GM19438 (cell line): ENCODE results near the gene PPFIBP1.
"Not testable (repeated sequence)": the region's sequence is repeated elsewhere in the genome, so short reads cannot be mapped to it uniquely, and the experiment has no call there.

ENCODE experiments used
- ATAC-seq: cut with Tn5 transposase; IDR thresholded peaks from one replicate; pipeline ENCODE4 v1.9.1; 2021; ENCODE audit warnings: low read depth; ENCODE audit not compliant: unreplicated experiment

Gene PPFIBP1

DNA sequence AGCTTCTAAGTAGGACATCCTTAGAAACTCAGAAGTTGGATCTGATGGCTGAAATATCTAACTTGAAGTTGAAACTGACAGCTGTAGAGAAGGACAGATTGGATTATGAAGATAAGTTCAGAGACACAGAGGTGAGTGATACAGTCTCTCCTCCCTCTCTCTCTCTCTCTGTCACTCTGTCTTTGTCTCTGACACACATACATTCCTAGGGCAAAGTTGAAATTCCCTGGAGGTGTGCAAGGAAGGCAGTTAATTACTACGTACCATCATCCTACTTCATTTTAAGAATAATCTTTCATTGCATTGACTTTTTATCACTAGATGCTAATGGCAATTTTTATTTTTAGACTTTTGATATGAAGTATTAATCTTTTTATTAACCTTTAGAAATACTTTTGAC is 126.0 kb downstream of the PPFIBP1 start:
- ATAC-seq = no peak

- no peak for ATAC-seq
These were observed 127.2 kb downstream of the PPFIBP1 start for GRCh38 chr12:27651201-27651600.

- ATAC-seq = no peak
These were observed 128.3 kb downstream of the PPFIBP1 start for GRCh38 chr12:27652174-27652763.

GRCh38 chr12:27653661-27654060 is 129.7 kb downstream of the PPFIBP1 start:
- no peak for ATAC-seq

GRCh38 chr12:27655476-27655875 is 131.5 kb downstream of the PPFIBP1 start:
- ATAC-seq = not testable (repeated sequence)

DNA sequence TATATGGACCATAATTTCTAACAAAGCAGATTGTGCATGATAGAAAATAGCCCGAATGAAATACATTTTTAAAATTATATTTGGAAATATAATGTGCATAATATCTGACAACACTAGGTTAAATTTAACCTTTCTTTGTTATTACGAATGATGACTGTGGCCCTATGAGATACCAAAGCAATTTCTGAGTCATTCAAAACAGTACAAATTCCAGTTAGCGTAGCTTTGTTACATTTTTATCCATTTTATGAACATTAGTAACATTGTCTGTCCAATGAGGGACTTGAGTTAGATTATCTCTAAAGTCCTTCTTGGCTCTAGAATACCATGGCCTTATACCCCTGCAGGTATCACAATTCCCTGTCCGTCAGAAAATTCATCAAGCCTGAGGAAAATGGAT is 133.3 kb downstream of the PPFIBP1 start:
- ATAC-seq = no peak

- ATAC-seq = no peak
These were observed 141.7 kb downstream of the PPFIBP1 start for GRCh38 chr12:27665704-27666103.

- no peak for ATAC-seq
These were observed 142.5 kb downstream of the PPFIBP1 start for GRCh38 chr12:27666510-27666909.

DNA sequence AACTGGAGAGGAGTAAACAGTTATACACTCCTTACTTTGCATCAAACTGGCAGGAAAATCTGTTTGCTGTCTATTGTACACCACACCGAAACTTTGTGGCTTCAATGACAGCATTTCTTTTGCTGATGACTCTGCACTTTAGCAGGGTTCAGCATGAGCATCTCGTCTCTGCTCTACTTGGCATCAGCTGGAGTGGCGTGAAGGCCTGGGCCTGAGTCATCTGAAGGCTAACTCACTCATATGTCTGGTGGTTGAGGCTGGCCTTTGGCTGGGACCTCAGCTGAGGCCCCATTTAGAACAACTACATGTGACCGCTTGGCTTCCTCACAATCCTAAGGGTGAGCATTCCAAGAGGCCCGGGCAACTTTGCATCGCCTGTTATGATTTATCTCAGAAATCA is 143.5 kb downstream of the PPFIBP1 start:
- no peak for ATAC-seq

DNA sequence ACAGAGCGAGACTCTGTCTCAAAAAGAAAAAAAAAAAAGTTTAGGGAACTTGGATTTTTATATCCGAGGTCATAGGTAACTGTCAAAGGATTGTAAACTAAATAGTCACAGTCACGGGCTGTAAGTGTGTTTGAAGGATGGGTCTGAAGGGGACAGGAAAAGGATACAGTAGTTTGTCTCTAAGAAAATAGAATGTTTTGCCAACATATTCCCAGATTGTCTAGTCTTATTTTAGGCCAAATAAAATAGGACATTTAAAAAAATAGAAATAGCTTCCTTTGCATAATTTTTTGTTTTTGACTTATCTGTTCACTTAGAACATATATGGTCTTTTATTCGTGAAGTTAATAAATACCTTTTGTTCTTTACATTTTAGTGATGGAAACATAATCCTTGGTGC is 148.0 kb downstream of the PPFIBP1 start:
- no peak for ATAC-seq

DNA sequence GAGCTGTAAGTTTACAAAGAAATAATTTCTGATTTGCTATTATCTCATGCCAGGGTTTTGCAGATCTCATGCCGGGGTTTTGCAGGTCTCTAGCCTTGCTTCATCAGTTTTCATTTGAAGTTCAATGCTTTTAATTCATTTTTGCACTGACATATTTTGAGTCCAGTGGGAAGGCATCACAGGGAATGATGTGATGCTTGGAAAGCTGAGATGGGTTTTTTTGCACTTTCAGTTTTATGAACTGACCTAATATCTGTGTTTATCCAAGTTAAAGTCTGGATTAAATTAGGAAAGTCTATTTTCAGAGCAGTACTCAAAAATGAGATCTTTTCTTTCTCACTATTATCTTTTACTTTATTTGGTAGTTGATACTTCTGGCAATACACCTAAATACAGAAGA is 148.6 kb downstream of the PPFIBP1 start:
- ATAC-seq = no peak

GRCh38 chr12:27673101-27673718 is 149.2 kb downstream of the PPFIBP1 start:
- ATAC-seq = no peak

DNA sequence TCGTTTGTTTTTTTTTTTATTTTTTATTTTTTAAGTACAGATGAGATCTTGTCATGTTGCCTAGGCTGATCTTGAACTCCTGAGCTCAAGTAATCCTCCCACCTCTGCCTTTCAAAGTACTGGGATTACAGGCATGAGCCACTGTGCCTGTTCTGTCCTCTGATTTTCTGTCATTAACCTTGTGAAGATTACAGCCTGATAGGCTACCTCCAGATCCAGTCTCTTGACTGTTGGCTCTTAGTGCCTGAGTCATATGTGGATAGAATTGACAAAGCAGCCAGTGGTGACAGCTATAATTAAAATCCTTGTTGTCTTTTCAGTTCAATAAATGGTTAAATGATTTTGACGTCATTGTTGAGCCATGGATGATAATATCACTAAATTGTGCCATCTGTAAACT is 151.0 kb downstream of the PPFIBP1 start:
- no peak for ATAC-seq

DNA sequence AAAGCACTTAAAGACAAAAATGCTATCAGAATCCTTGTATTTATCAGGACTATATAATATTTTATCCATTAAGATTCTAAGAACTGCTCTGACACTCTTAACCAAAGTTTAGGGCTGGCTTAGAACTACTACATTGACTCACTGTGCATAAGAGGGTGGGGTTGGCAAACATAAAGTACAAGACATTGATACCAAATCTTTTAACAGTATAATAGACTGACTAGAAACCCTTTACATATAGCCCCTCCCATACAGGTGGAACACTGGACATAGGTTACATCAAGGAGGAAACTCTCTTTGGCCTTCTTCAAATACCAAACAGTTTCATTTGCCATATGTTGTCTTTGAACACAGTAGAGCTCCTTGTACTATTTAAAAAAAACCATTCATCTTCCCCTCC is 156.6 kb downstream of the PPFIBP1 start:
- ATAC-seq = no peak

- no peak for ATAC-seq
These were observed 158.5 kb downstream of the PPFIBP1 start for GRCh38 chr12:27682534-27682933.

DNA sequence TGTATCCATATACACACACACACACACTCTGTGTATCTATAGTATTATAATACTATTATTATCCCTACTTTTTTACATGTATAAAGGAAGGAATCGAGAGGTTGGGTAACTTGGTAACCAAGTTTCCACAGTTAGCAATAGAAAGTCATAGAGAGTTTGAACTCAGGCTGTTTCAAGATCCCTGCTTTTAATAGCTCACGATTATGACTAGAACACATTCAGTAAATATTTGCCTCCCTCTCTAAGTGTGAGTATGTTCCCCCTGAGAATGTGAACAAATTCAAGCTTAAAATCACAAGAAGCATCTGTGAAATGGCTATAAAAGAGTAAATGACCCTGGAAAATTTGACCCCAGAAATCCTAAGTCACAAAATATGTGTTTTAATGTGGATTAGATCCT is 161.3 kb downstream of the PPFIBP1 start:
- ATAC-seq = no peak

GRCh38 chr12:27686147-27686546 is 162.1 kb downstream of the PPFIBP1 start:
- no peak for ATAC-seq

GRCh38 chr12:27688671-27689070 is 164.7 kb downstream of the PPFIBP1 start:
- no peak for ATAC-seq

GRCh38 chr12:27689558-27690180 is 165.7 kb downstream of the PPFIBP1 start:
- no peak for ATAC-seq

DNA sequence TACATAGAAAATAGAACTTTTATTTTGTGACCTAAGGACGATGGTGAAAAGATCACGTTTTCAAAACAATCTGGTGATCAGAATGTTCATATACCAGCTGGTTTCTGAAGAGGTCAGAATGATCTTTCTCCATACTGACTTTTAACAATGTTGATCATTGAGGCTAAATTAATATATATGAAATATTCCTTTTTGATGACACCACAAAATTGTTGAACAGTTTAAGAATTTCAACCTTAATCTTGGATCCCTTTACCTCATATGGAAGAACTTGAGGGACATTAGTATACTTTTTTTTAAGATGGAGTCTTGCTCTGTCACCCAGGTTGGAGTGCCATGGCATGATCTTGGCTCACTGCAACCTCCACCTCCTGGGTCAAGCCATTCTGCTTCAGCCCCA is 169.4 kb downstream of the PPFIBP1 start:
- no peak for ATAC-seq

DNA sequence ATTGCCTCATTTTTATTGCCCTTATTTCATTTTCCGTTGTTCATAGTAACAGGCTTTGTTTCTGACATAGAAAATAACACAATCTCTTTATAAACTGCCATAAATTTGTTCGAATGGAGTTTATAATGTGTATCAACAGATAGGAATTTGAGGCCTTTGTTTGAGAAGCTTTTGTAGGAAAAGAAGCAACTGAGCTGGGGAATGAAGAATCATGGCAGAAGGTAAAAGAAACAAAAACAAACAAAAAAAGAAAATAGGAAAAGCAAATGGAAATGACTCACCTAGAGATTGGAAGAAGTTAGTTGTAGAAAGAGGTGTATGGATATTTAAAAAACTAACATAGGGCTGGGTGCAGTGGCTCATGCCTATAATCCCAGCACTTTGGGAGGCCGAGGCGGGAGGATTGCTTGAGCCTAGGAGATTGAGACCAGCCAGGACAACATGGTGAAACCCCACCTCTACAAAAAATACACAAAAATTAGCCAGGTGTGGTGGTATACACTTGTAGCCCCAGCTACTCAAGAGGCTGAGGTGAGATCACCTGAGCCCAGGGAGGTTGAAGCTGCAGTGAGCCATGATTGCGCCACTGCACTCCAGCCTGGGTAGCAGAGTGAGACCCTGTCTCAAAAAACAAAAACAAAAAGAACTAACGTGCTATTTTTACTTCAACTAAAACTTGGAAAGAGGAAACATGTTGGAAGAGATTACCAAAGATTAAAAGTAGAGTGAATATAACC is 171.7 kb downstream of the PPFIBP1 start:
- ATAC-seq = no peak

GRCh38 chr12:27696293-27696652 is 172.3 kb downstream of the PPFIBP1 start, which contains the start of gene REP15:
Gene REP15 (plus strand): TSS chr12:27696447. CDS start chr12:27696563, 116 bp downstream.
- ATAC-seq = no peak
